ENCODE data around the gene TEAD4. TPM values are rescaled to one million over a fixed set of nuclear protein-coding genes. Genes with fewer than 3 reads are reported as not detected.

TEAD4 gene
- total RNA-seq, 2 experiments from 2014 or later = not detected

- Histone ChIP-seq H3K9me2 (ENCODE audit: insufficient read depth, low read length) (no peaks in the 10 kb centered on the region), H3K4me2 (ENCODE audit: low read length) (no peak overlapping the region), H3K36me3 (ENCODE audit: insufficient read depth, low read length) (no peaks in the 10 kb centered on the region), H3K4me1 (ENCODE audit: insufficient read depth, low read length, poor library complexity, severe bottlenecking) (no peaks in the 10 kb centered on the region), H3K27ac (ENCODE audit: low read depth, low read length, poor library complexity, severe bottlenecking) (no peak overlapping the region), H4K20me1 (ENCODE audit: insufficient read depth, low read length) (no peaks in the 10 kb centered on the region), H2AFZ (ENCODE audit: low read length) (no peak overlapping the region), H3K9me3 (ENCODE audit: low read length) (no peaks in the 10 kb centered on the region), H3K4me3 (ENCODE audit: low read depth, low read length, poor library complexity, severe bottlenecking) (no peak overlapping the region), H3K79me2 (ENCODE audit: insufficient read depth, low read depth, low read length) (no peaks in the 10 kb centered on the region)
- ChIA-PET POLR2A (no interaction called here), CTCF (ENCODE audit: unreplicated experiment) (no interaction called here)
- DNase-seq (ENCODE audit: low spot score) = no peak
- BruUV-seq (replicated peaks) = no TSS peak
- TF ChIP-seq CTCF (conservative IDR thresholded peaks at IDR 0.05; ENCODE audit: low read length) (no peak), EZH2phosphoT487 (IDR thresholded peaks at IDR 0.05; ENCODE audit: borderline replicate concordance, low read depth, low read length) (no peak)
- intact Hi-C loops (cut with micrococcal nuclease; ENCODE audit: unreplicated experiment) = no loop called here
These were observed 4.6 kb downstream of the TEAD4 start for GRCh38 chr12:2963760-2964292.

- Histone ChIP-seq H3K36me3 (ENCODE audit: insufficient read depth, low read length) (no peaks in the 10 kb centered on the region), H3K4me2 (ENCODE audit: low read length) (no peak overlapping the region), H4K20me1 (ENCODE audit: insufficient read depth, low read length) (no peaks in the 10 kb centered on the region), H3K9me2 (ENCODE audit: insufficient read depth, low read length) (no peaks in the 10 kb centered on the region), H3K4me1 (ENCODE audit: insufficient read depth, low read length, poor library complexity, severe bottlenecking) (no peaks in the 10 kb centered on the region), H3K27ac (ENCODE audit: low read depth, low read length, poor library complexity, severe bottlenecking) (no peak overlapping the region), H3K79me2 (ENCODE audit: insufficient read depth, low read depth, low read length) (no peaks in the 10 kb centered on the region), H2AFZ (ENCODE audit: low read length) (no peak overlapping the region), H3K4me3 (ENCODE audit: low read depth, low read length, poor library complexity, severe bottlenecking) (no peak overlapping the region), H3K9me3 (ENCODE audit: low read length) (no peaks in the 10 kb centered on the region)
- no peak for TF ChIP-seq EZH2phosphoT487 (IDR thresholded peaks at IDR 0.05; ENCODE audit: borderline replicate concordance, low read depth, low read length)
- TF ChIP-seq CTCF (conservative IDR thresholded peaks at IDR 0.05; ENCODE audit: low read length) = no peak
- DNase-seq (ENCODE audit: low spot score) = no peak
- intact Hi-C loops (cut with micrococcal nuclease; ENCODE audit: unreplicated experiment) = no loop called here
- CTCF ChIA-PET (ENCODE audit: unreplicated experiment) = no interaction called here
- no TSS peak for BruUV-seq (replicated peaks)
- POLR2A ChIA-PET = interaction anchor here (0.7 kb wide), 1 partner anchor 53 kb away, joined by 7 read pairs; no protein-coding TSS in a partner anchor
These were observed 8.5 kb downstream of the TEAD4 start for GRCh38 chr12:2967651-2968050.

- intact Hi-C loops (cut with micrococcal nuclease; ENCODE audit: unreplicated experiment) = no loop called here
- no peak overlapping the region for H2AFZ ChIP-seq (ENCODE audit: low read length)
- H3K4me3 ChIP-seq (ENCODE audit: low read depth, low read length, poor library complexity, severe bottlenecking) = no peak overlapping the region
- TF ChIP-seq CTCF (conservative IDR thresholded peaks at IDR 0.05; ENCODE audit: low read length) (no peak), EZH2phosphoT487 (IDR thresholded peaks at IDR 0.05; ENCODE audit: borderline replicate concordance, low read depth, low read length) (no peak)
- no peaks in the 10 kb centered on the region for H3K36me3 ChIP-seq (ENCODE audit: insufficient read depth, low read length)
- no peaks in the 10 kb centered on the region for H3K9me2 ChIP-seq (ENCODE audit: insufficient read depth, low read length)
- ChIA-PET CTCF (ENCODE audit: unreplicated experiment) (no interaction called here), POLR2A (no interaction called here)
- H3K4me2 ChIP-seq (ENCODE audit: low read length) = no peak overlapping the region
- no TSS peak for BruUV-seq (replicated peaks)
- H4K20me1 ChIP-seq (ENCODE audit: insufficient read depth, low read length) = no peaks in the 10 kb centered on the region
- no peaks in the 10 kb centered on the region for H3K79me2 ChIP-seq (ENCODE audit: insufficient read depth, low read depth, low read length)
- H3K27ac ChIP-seq (ENCODE audit: low read depth, low read length, poor library complexity, severe bottlenecking) = no peak overlapping the region
- H3K4me1 ChIP-seq (ENCODE audit: insufficient read depth, low read length, poor library complexity, severe bottlenecking) = no peaks in the 10 kb centered on the region
- no peaks in the 10 kb centered on the region for H3K9me3 ChIP-seq (ENCODE audit: low read length)
- no peak for DNase-seq (ENCODE audit: low spot score)
These were observed 11.5 kb downstream of the TEAD4 start for GRCh38 chr12:2970744-2971143.

All from OCI-LY7 (cell line).